Stomach smooth muscle (tissue), 2 donors: ENCODE results near the gene CZIB.
A peak's percentile ranks its signal among the peaks of the same experiment; 100 is the strongest.
"Not testable (repeated sequence)": the region's sequence is repeated elsewhere in the genome, so short reads cannot be mapped to it uniquely, and the experiment has no call there.

Experiments
- H3K27ac ChIP-seq: one replicate; pipeline ENCODE4 v1.7.0; 2013; ENCODE audit warnings: mild to moderate bottlenecking, low read length, inconsistent platforms
- H3K27me3 ChIP-seq, 2 donors: one replicate each; pipeline ENCODE4 v1.7.0; 2013; ENCODE audit warnings: low read length in 2 of 2; ENCODE audit not compliant: insufficient read depth in 2 of 2, control insufficient read depth in 1 of 2
- H3K36me3 ChIP-seq, 2 donors: one replicate each; pipeline ENCODE4 v1.7.0; 2013; ENCODE audit warnings: low read length in 2 of 2; ENCODE audit not compliant: control insufficient read depth in 2 of 2, insufficient read depth in 2 of 2
- H3K4me1 ChIP-seq: one replicate; pipeline ENCODE4 v1.7.0; 2013; ENCODE audit warnings: low read length; ENCODE audit not compliant: control insufficient read depth, insufficient read depth
- H3K4me3 ChIP-seq, 2 donors: one replicate each; pipeline ENCODE4 v1.7.0; 2013; ENCODE audit warnings: low read length in 2 of 2
- H3K9ac ChIP-seq, 2 donors: one replicate each; pipeline ENCODE4 v1.7.0; 2013; ENCODE audit warnings: low read length in 2 of 2, mild to moderate bottlenecking in 1 of 2
- H3K9me3 ChIP-seq, 2 donors: one replicate each; pipeline ENCODE4 v1.7.0; 2013; ENCODE audit warnings: low read length in 2 of 2; ENCODE audit not compliant: control insufficient read depth in 2 of 2
- donor health status: healthy.
- donor health status: Pancreatic carcinoma.

CZIB gene

GRCh38 chr1:53186533-53186932 is 33.9 kb downstream of the CZIB start:
- H3K27ac ChIP-seq = no peak overlapping the region
- no peaks in the 10 kb centered on the region for H3K27me3 ChIP-seq
- H3K4me1 ChIP-seq = peaks cover 2% of the 10 kb centered on the region
- H3K9me3 ChIP-seq = no peaks in the 10 kb centered on the region
- H3K9ac ChIP-seq = no peak overlapping the region
- no peak overlapping the region for H3K4me3 ChIP-seq
- H3K36me3 ChIP-seq = no peaks in the 10 kb centered on the region

GRCh38 chr1:53185955-53186297 is 34.5 kb downstream of the CZIB start:
- not testable (repeated sequence) for H3K27ac ChIP-seq, H3K4me3 ChIP-seq, H3K27me3 ChIP-seq, H3K4me1 ChIP-seq, H3K9me3 ChIP-seq, H3K36me3 ChIP-seq, H3K9ac ChIP-seq

GRCh38 chr1:53183095-53183990 is 37.1 kb downstream of the CZIB start:
- Histone ChIP-seq H3K4me3 (no peak overlapping the region), H3K27ac (no peak overlapping the region), H3K9ac (no peak overlapping the region), H3K36me3 (no peaks in the 10 kb centered on the region), H3K4me1 (peaks cover 2% of the 10 kb centered on the region), H3K9me3 (no peaks in the 10 kb centered on the region), H3K27me3 (no peaks in the 10 kb centered on the region)

GRCh38 chr1:53182716-53183094 is 37.7 kb downstream of the CZIB start:
- Histone ChIP-seq H3K36me3 (no peaks in the 10 kb centered on the region), H3K27me3 (no peaks in the 10 kb centered on the region), H3K4me3 (no peak overlapping the region), H3K4me1 (peaks cover 3% of the 10 kb centered on the region), H3K9me3 (no peaks in the 10 kb centered on the region), H3K9ac (no peak overlapping the region), H3K27ac (no peak overlapping the region)

GRCh38 chr1:53182111-53182593 is 38.3 kb downstream of the CZIB start:
- peaks cover 9% of the 10 kb centered on the region for H3K4me1 ChIP-seq
- no peaks in the 10 kb centered on the region for H3K27me3 ChIP-seq
- H3K9ac ChIP-seq = no peak overlapping the region
- no peak overlapping the region for H3K27ac ChIP-seq
- H3K36me3 ChIP-seq = no peaks in the 10 kb centered on the region
- peak overlapping the region in 1 of 2 donors; percentile 4 for H3K4me3 ChIP-seq
- H3K9me3 ChIP-seq = no peaks in the 10 kb centered on the region

GRCh38 chr1:53180951-53181350 is 39.5 kb downstream of the CZIB start:
- H3K9ac ChIP-seq = no peak overlapping the region
- peaks cover 20% of the 10 kb centered on the region for H3K4me1 ChIP-seq
- no peak overlapping the region for H3K27ac ChIP-seq
- H3K27me3 ChIP-seq = no peaks in the 10 kb centered on the region
- no peak overlapping the region for H3K4me3 ChIP-seq
- H3K36me3 ChIP-seq = no peaks in the 10 kb centered on the region
- no peaks in the 10 kb centered on the region for H3K9me3 ChIP-seq

- no peak overlapping the region for H3K27ac ChIP-seq
These were observed 40.2 kb downstream of the CZIB start for GRCh38 chr1:53180226-53180625.

GRCh38 chr1:53176452-53177208 is 43.8 kb downstream of the CZIB start:
- Histone ChIP-seq H3K9me3 (no peaks in the 10 kb centered on the region), H3K36me3 (no peaks in the 10 kb centered on the region), H3K4me1 (peaks cover 41% of the 10 kb centered on the region), H3K27ac (peak overlapping the region; percentile 63), H3K27me3 (no peaks in the 10 kb centered on the region), H3K9ac (no peak overlapping the region), H3K4me3 (peak overlapping the region in 1 of 2 donors; percentile 35)

More at GRCh38 chr1:53180226-53180625, 40.2 kb downstream of the CZIB start:
- Histone ChIP-seq H3K27me3 (no peaks in the 10 kb centered on the region), H3K4me1 (peaks cover 27% of the 10 kb centered on the region), H3K36me3 (no peaks in the 10 kb centered on the region), H3K9ac (no peak overlapping the region), H3K4me3 (no peak overlapping the region), H3K9me3 (no peaks in the 10 kb centered on the region)

- H3K36me3 ChIP-seq = no peaks in the 10 kb centered on the region
- peaks cover 41% of the 10 kb centered on the region for H3K4me1 ChIP-seq
- peak overlapping the region; percentile 63 for H3K27ac ChIP-seq
- H3K9me3 ChIP-seq = no peaks in the 10 kb centered on the region
- no peak overlapping the region for H3K9ac ChIP-seq
- no peak overlapping the region for H3K4me3 ChIP-seq
- no peaks in the 10 kb centered on the region for H3K27me3 ChIP-seq
These were observed 45.2 kb downstream of the CZIB start for GRCh38 chr1:53174971-53175913.

- Histone ChIP-seq H3K4me3 (no peak overlapping the region), H3K27ac (peak overlapping the region; percentile 31), H3K36me3 (no peaks in the 10 kb centered on the region), H3K4me1 (peaks cover 39% of the 10 kb centered on the region), H3K9ac (peak overlapping the region in 1 of 2 donors; percentile 42), H3K9me3 (no peaks in the 10 kb centered on the region), H3K27me3 (no peaks in the 10 kb centered on the region)
These were observed 47.9 kb downstream of the CZIB start for GRCh38 chr1:53172426-53173128.
